HCT116 (cell line): ENCODE results near the gene LDLRAD4. TPM values are rescaled to one million over a fixed set of nuclear protein-coding genes. Genes with fewer than 3 reads are reported as not detected.

ENCODE experiments used
- ATAC-seq: fragments of 200-7000 bp; cut with Tn5 transposase; 2 replicates; pipeline ENCODE4 v1.9.1; 2020; ENCODE audit warnings: mild to moderate bottlenecking, moderate library complexity
- BruUV-seq: library from RNA; stranded (reverse); fragments of 400-500 nt; replicated peaks from 2 replicates; lab custom pipeline; 2021; lab: Mats Ljungman, UMichigan
- CTCF ChIA-PET: fragments of 300-600 bp; sonication (Branson Sonifier 250); formaldehyde crosslinking; loops from one replicate; lab custom pipeline; 2021; ENCODE audit warnings: antibody characterized with exemption; lab: Charles Lee
- POLR2A ChIA-PET: fragments of 300-600, 350-600 bp; sonication (Branson Sonifier 250); formaldehyde crosslinking; loops from one replicate; lab custom pipeline; 2021; ENCODE audit warnings: antibody characterized with exemption; lab: Charles Lee
- RAD21 ChIA-PET, 2 experiments: fragments of 300-600 bp; sonication (Branson Sonifier 250); formaldehyde crosslinking; loops; one replicate each; lab custom pipeline; 2023; ENCODE audit warnings: low total read pairs in 2 of 2; ENCODE audit not compliant: uncharacterized antibody in 2 of 2, unreplicated experiment in 2 of 2, low non-redundant PET in 1 of 2; lab: Charles Lee
- DNase-seq: peaks from one replicate; pipeline ENCODE4 v3.0.0-alpha.2; 2010; ENCODE audit warnings: low read depth, low spot score
- H2AFZ ChIP-seq: fragments of 200-600 bp; shearing (Covaris generic), sonication (generic); 2 replicates; pipeline ENCODE4 v1.6.1; 2017; ENCODE audit warnings: low read depth, mixed run types, mixed read lengths, antibody characterized with exemption, low read length; ENCODE audit not compliant: poor library complexity, severe bottlenecking
- H3K27ac ChIP-seq: 2 replicates; pipeline ENCODE4 v1.5.1; 2012; ENCODE audit warnings: low read depth, low read length
- H3K27me3 ChIP-seq: fragments of 200-600 bp; sonication (generic); 2 replicates; pipeline ENCODE4 v1.6.1; 2016; ENCODE audit warnings: mixed run types, low read length, mixed read lengths; ENCODE audit not compliant: insufficient read depth
- H3K36me3 ChIP-seq, 2 experiments: fragments of 200-500 bp in 1 of 2; fragments of 200-600 bp in 1 of 2; sonication (Bioruptor generic) in 1 of 2; sonication (generic) in 1 of 2; 2 replicates each; pipeline versions ENCODE4 v1.5.1 to v1.6.1; 2014 to 2016; ENCODE audit warnings: low read length in 2 of 2, inconsistent platforms in 1 of 2, mixed read lengths in 1 of 2, mixed run types in 1 of 2; ENCODE audit not compliant: insufficient read depth in 2 of 2, control insufficient read depth in 1 of 2
- H3K4me1 ChIP-seq, 2 experiments: fragments of 200-600 bp in 1 of 2; sonication (generic) in 1 of 2; 2 replicates each; pipeline versions ENCODE4 v1.5.1 to v1.6.1; 2012 to 2017; ENCODE audit warnings: low read length in 2 of 2, inconsistent platforms in 1 of 2, mild to moderate bottlenecking in 1 of 2, mixed read lengths in 1 of 2, mixed run types in 1 of 2, moderate library complexity in 1 of 2; ENCODE audit not compliant: insufficient read depth in 2 of 2, control insufficient read depth in 1 of 2
- H3K4me2 ChIP-seq: fragments of 200-600 bp; sonication (generic); 2 replicates; pipeline ENCODE4 v1.6.1; 2017; ENCODE audit warnings: mixed run types, low read length, mixed read lengths
- H3K4me3 ChIP-seq, 2 experiments: fragments of 200-600 bp in 1 of 2; sonication (generic) in 1 of 2; replicated peaks in 1 of 2; 2 replicates each; pipeline ENCODE4 v1.5.1; 2011 to 2016; ENCODE audit warnings: low read length in 2 of 2, control low read depth in 1 of 2, low read depth in 1 of 2, mild to moderate bottlenecking in 1 of 2, mixed read lengths in 1 of 2, mixed run types in 1 of 2
- H3K79me2 ChIP-seq: fragments of 200-600 bp; sonication (generic); 2 replicates; pipeline ENCODE4 v1.6.1; 2017; ENCODE audit warnings: mild to moderate bottlenecking, mixed run types, low read length, moderate library complexity, mixed read lengths; ENCODE audit not compliant: insufficient read depth
- H3K9ac ChIP-seq: fragments of 200-600 bp; sonication (generic); 2 replicates; pipeline ENCODE4 v1.6.1; 2016; ENCODE audit warnings: low read length, mixed read lengths
- H3K9me2 ChIP-seq: fragments of 200-600 bp; sonication (generic), shearing (Covaris generic); 2 replicates; pipeline ENCODE4 v1.6.1; 2017; ENCODE audit warnings: mixed run types, mild to moderate bottlenecking, moderate library complexity; ENCODE audit not compliant: insufficient read depth
- H3K9me3 ChIP-seq, 2 experiments: fragments of 200-500 bp in 1 of 2; fragments of 200-600 bp in 1 of 2; sonication (Bioruptor generic) in 1 of 2; sonication (generic) in 1 of 2; 2 replicates each; pipeline ENCODE4 v1.6.1; 2014 to 2017; ENCODE audit warnings: low read length in 2 of 2, mixed read lengths in 2 of 2, inconsistent platforms in 1 of 2, low read depth in 1 of 2, mild to moderate bottlenecking in 1 of 2, mixed run types in 1 of 2, moderate library complexity in 1 of 2; ENCODE audit not compliant: control insufficient read depth in 1 of 2, insufficient read depth in 1 of 2
- H4K20me1 ChIP-seq: fragments of 200-600 bp; sonication (generic), shearing (Covaris generic); 2 replicates; pipeline ENCODE4 v1.6.1; 2017; ENCODE audit warnings: mixed run types, mild to moderate bottlenecking, moderate library complexity; ENCODE audit not compliant: insufficient read depth
- ATF3 ChIP-seq: IDR thresholded peaks from 2 replicates; pipeline ENCODE4 v1.6.1; 2012
- FOSL1 ChIP-seq: IDR thresholded peaks from 2 replicates; pipeline ENCODE4 v1.6.1; 2012; ENCODE audit warnings: low read depth
- JUND ChIP-seq: IDR thresholded peaks from 2 replicates; pipeline ENCODE4 v1.6.1; 2012
- MAX ChIP-seq: IDR thresholded peaks from 2 replicates; pipeline ENCODE4 v1.6.1; 2012
- REST ChIP-seq: IDR thresholded peaks from 2 replicates; pipeline ENCODE4 v1.6.1; 2012; ENCODE audit warnings: low read depth
- SRF ChIP-seq: IDR thresholded peaks from 2 replicates; pipeline ENCODE4 v1.6.1; 2012; ENCODE audit warnings: low read depth
- YY1 ChIP-seq: IDR thresholded peaks from 2 replicates; pipeline ENCODE4 v1.6.1; 2011; ENCODE audit warnings: low read length, low read depth, moderate library complexity, mild to moderate bottlenecking; ENCODE audit not compliant: insufficient replicate concordance; ENCODE audit errors: extremely low read depth
- ZNF274 ChIP-seq: fragments of 200-500 bp; sonication (Bioruptor generic); IDR thresholded peaks from 2 replicates; pipeline ENCODE4 v1.6.1; 2014; ENCODE audit warnings: mild to moderate bottlenecking, low read depth, low read length, inconsistent platforms
- intact Hi-C: fragments of 100-400 bp; cut with micrococcal nuclease; formaldehyde crosslinking; loops from 2 replicates; pipeline ENCODE4 v1.10.0; 2022
- total RNA-seq: library from RNA; stranded (reverse); gene quantifications from one replicate; pipeline ENCODE4 v1.2.1, GENCODE V29; 2021; ENCODE audit not compliant: unreplicated experiment

The LDLRAD4 gene
- total RNA-seq, 1 experiment from 2014 or later: 1.2 TPM

- no TSS peak for BruUV-seq
- POLR2A ChIA-PET: no interaction called here
- Histone ChIP-seq H3K4me3 (no peak overlapping the region), H3K9ac (no peak overlapping the region), H3K4me2 (no peak overlapping the region), H3K27me3 (peaks cover 15% of the 10 kb centered on the region), H4K20me1 (no peaks in the 10 kb centered on the region), H3K27ac (no peak overlapping the region), H3K79me2 (no peaks in the 10 kb centered on the region), H2AFZ (no peak overlapping the region), H3K9me2 (no peaks in the 10 kb centered on the region), H3K36me3 (no peaks in the 10 kb centered on the region), H3K4me1 (no peaks in the 10 kb centered on the region), H3K9me3 (no peaks in the 10 kb centered on the region)
- intact Hi-C loops: loop anchor here (5.0 kb wide), 1 partner anchor 247 kb away; no protein-coding TSS in a partner anchor
- CTCF ChIA-PET: no interaction called here
- no peak for DNase-seq
- ATAC-seq: no peak
- TF ChIP-seq ATF3: no peak
- TF ChIP-seq MAX: no peak
- no peak for TF ChIP-seq SRF
- TF ChIP-seq JUND: no peak
- TF ChIP-seq FOSL1: no peak
- no peak for TF ChIP-seq ZNF274
- TF ChIP-seq REST: no peak
- TF ChIP-seq YY1: no peak
- RAD21 ChIA-PET: no interaction called here
Measured at GRCh38 chr18:13555192-13555591, 336.6 kb downstream of the LDLRAD4 start.
